Transverse colon (tissue), 4 donors: ENCODE results near the gene PPME1. TPM values are rescaled to one million over a fixed set of nuclear protein-coding genes. Genes with fewer than 3 reads are reported as not detected.
A peak's percentile ranks its signal among the peaks of the same experiment; 100 is the strongest.
"Not testable (repeated sequence)": the region's sequence is repeated elsewhere in the genome, so short reads cannot be mapped to it uniquely, and the experiment has no call there.

Experiments
- DNase-seq: peaks from one replicate; pipeline ENCODE4 v3.0.0-alpha.2; 2019
- H3K27ac ChIP-seq, 4 donors: fragments of 200-600 bp; sonication (generic); 2 replicates each; pipeline ENCODE4 v1.5.1; 2016 to 2018; ENCODE audit warnings: inconsistent platforms in 4 of 4
- H3K27me3 ChIP-seq: fragments of 200-600 bp; sonication (generic); 2 replicates; pipeline ENCODE4 v1.5.1; 2017; ENCODE audit warnings: inconsistent platforms
- H3K36me3 ChIP-seq, 4 donors: fragments of 200-600 bp; sonication (generic); 2 replicates each; pipeline ENCODE4 v1.5.1; 2017 to 2019; ENCODE audit warnings: inconsistent platforms in 4 of 4
- H3K4me1 ChIP-seq, 4 donors: fragments of 200-600 bp; sonication (generic); 2 replicates each; pipeline ENCODE4 v1.5.1; 2017 to 2020; ENCODE audit warnings: inconsistent platforms in 4 of 4
- H3K4me3 ChIP-seq, 4 donors: fragments of 200-600 bp; sonication (generic); 1 replicate in 1 of 4; 2 replicates in 3 of 4; pipeline versions ENCODE4 v1.5.1 to v1.6.1; 2017 to 2019; ENCODE audit warnings: inconsistent platforms in 4 of 4
- H3K9me3 ChIP-seq, 2 donors: fragments of 200-600 bp; sonication (generic); 2 replicates each; pipeline ENCODE4 v1.5.1; 2017 to 2019; ENCODE audit warnings: inconsistent platforms in 2 of 2
- CTCF ChIP-seq, 5 experiments: fragments of 200-600 bp in 3 of 5; fragments of 450-650 bp in 2 of 5; sonication (generic) in 3 of 5; IDR thresholded peaks; 1 replicate in 2 of 5; 2 replicates in 3 of 5; pipeline ENCODE4 v1.5.1; 2016 to 2017; ENCODE audit warnings: antibody characterized with exemption in 5 of 5, inconsistent platforms in 3 of 5, mild to moderate bottlenecking in 2 of 5, moderate library complexity in 1 of 5
- EP300 ChIP-seq: sonication (generic); formaldehyde crosslinking; IDR thresholded peaks from one replicate; pipeline ENCODE4 v1.6.1; 2017; ENCODE audit warnings: antibody characterized with exemption, low read depth
- POLR2A ChIP-seq: fragments of 450-650 bp; IDR thresholded peaks from one replicate; pipeline ENCODE4 v1.6.1; 2016; ENCODE audit warnings: antibody characterized with exemption, mild to moderate bottlenecking, moderate library complexity
- POLR2AphosphoS5 ChIP-seq, 3 donors: sonication (generic); formaldehyde crosslinking; IDR thresholded peaks; one replicate each; pipeline ENCODE4 v1.6.1; 2016; ENCODE audit warnings: antibody characterized with exemption in 3 of 3
- WGBS, 2 donors: methylation state at CpG; one replicate each; pipeline ENCODE4 v1.1.5; 2018; ENCODE audit warnings: low coverage in 1 of 2; 5-methylcytosine and 5-hydroxymethylcytosine counted together
- in situ Hi-C, 4 donors: fragments of 200-750 bp; cut with MboI; loops; one replicate each; pipeline versions ENCODE4 v1.15.0 to v1.15.1; 2017; ENCODE audit warnings: low sequenced_read_pairs in 3 of 4, low pct_ligation_motif_present in 1 of 4, low pct_unique_long_range_greater_than_20kb in 1 of 4
- intact Hi-C: fragments of 100-400 bp; cut with DNase I; formaldehyde crosslinking; loops from one replicate; pipeline ENCODE4 v1.15.1; 2023; ENCODE audit warnings: low total_unique reads
- total RNA-seq, 4 donors: library from RNA; depleted of rRNA; stranded (reverse); fragments of >200 nt; gene quantifications; one replicate each; pipeline ENCODE4 v1.1.0, GENCODE V29; 2016

The PPME1 gene
- total RNA-seq, 4 donors from 2014 or later: 21.3 to 33.7 (median 22.4) TPM

- TF ChIP-seq EP300 (no peak), POLR2A (no peak), CTCF (IDR thresholded peaks at IDR 0.05) (no peak)
- in situ Hi-C loops: no loop called here
Measured at GRCh38 chr11:74138021-74138420, 33.1 kb upstream of the PPME1 start.

GRCh38 chr11:74138572-74138971, 32.5 kb upstream of the PPME1 start:
- in situ Hi-C loops: no loop called here
- H3K4me1 ChIP-seq: peaks cover 7 to 31% (median 23%) of the 10 kb centered on the region in 4 donors

More at GRCh38 chr11:74138021-74138420, 33.1 kb upstream of the PPME1 start:
- peaks cover 0 to 8% (median under 1%) of the 10 kb centered on the region in 4 donors for H3K36me3 ChIP-seq
- H3K27me3 ChIP-seq: no peaks in the 10 kb centered on the region
- no peaks in the 10 kb centered on the region for H3K9me3 ChIP-seq
- H3K27ac ChIP-seq: peak overlapping the region; percentile 43 to 70 (median 64)
- peaks cover 7 to 31% (median 23%) of the 10 kb centered on the region in 4 donors for H3K4me1 ChIP-seq
- no peak for DNase-seq
- intact Hi-C loops: no loop called here
- H3K4me3 ChIP-seq: no peak overlapping the region
- WGBS, 2 donors: 67 to 76% methylated on average over 2 of the region's 2 CpGs

GRCh38 chr11:74139151-74139918, 31.8 kb upstream of the PPME1 start:
- intact Hi-C loops (no loop called here), in situ Hi-C loops (no loop called here)
- Histone ChIP-seq H3K9me3 (no peaks in the 10 kb centered on the region), H3K36me3 (peaks cover 0 to 4% (median 0%) of the 10 kb centered on the region in 4 donors), H3K4me1 (peaks cover 7 to 31% (median 23%) of the 10 kb centered on the region in 4 donors), H3K27me3 (no peaks in the 10 kb centered on the region), H3K27ac (peak overlapping the region; percentile 43 to 70 (median 64)), H3K4me3 (no peak overlapping the region)
- no peak for DNase-seq
- TF ChIP-seq CTCF (IDR thresholded peaks at IDR 0.05): no peak
- TF ChIP-seq POLR2A: no peak
- TF ChIP-seq POLR2AphosphoS5 (IDR thresholded peaks at IDR 0.05): no peak
- no peak for TF ChIP-seq EP300
- 80 to 88% methylated on average over 3 to 6 of the region's 6 CpGs for WGBS, 2 donors

More at GRCh38 chr11:74138572-74138971, 32.5 kb upstream of the PPME1 start:
- no peaks in the 10 kb centered on the region for H3K27me3 ChIP-seq
- TF ChIP-seq POLR2AphosphoS5 (IDR thresholded peaks at IDR 0.05) (peak in 2 of 3 donors; percentile 13 to 38), EP300 (no peak)
- peak overlapping the region; percentile 43 to 70 (median 64) for H3K27ac ChIP-seq
- H3K36me3 ChIP-seq: peaks cover 0 to 6% (median 0%) of the 10 kb centered on the region in 4 donors
- no peaks in the 10 kb centered on the region for H3K9me3 ChIP-seq
- no peak overlapping the region for H3K4me3 ChIP-seq
- 0 to 28% methylated on average over 1 to 2 of the region's 2 CpGs for WGBS, 2 donors
- no peak for DNase-seq
- intact Hi-C loops: no loop called here

GRCh38 chr11:74139919-74140431, 31.1 kb upstream of the PPME1 start:
- 83 to 100% methylated on average over 1 of the region's 1 CpG for WGBS, 2 donors
- H3K4me3 ChIP-seq, H3K27me3 ChIP-seq, intact Hi-C loops, H3K9me3 ChIP-seq, in situ Hi-C loops, H3K36me3 ChIP-seq, DNase-seq: not testable (repeated sequence)
- Histone ChIP-seq H3K4me1 (peaks cover 7 to 31% (median 23%) of the 10 kb centered on the region in 4 donors), H3K27ac (peak overlapping the region in 2 of 4 donors; percentile 66 to 70)

GRCh38 chr11:74141241-74141695, 29.8 kb upstream of the PPME1 start:
- 35 to 58% methylated on average over 2 of the region's 2 CpGs for WGBS, 2 donors
- intact Hi-C loops (no loop called here), in situ Hi-C loops (no loop called here)
- H3K27me3 ChIP-seq: no peaks in the 10 kb centered on the region
- peak; percentile 17 for DNase-seq
- no peak for TF ChIP-seq POLR2A
- no peak for TF ChIP-seq POLR2AphosphoS5 (IDR thresholded peaks at IDR 0.05)
- no peak for TF ChIP-seq CTCF (IDR thresholded peaks at IDR 0.05)
- no peak for TF ChIP-seq EP300
- H3K4me1 ChIP-seq: peaks cover 7 to 31% (median 23%) of the 10 kb centered on the region in 4 donors
- peaks cover 0 to 12% (median under 1%) of the 10 kb centered on the region in 4 donors for H3K36me3 ChIP-seq
- H3K27ac ChIP-seq: peak overlapping the region in 3 of 4 donors; percentile 3 to 41 (median 29)
- H3K9me3 ChIP-seq: no peaks in the 10 kb centered on the region
- H3K4me3 ChIP-seq: no peak overlapping the region
